ENCODE measurements around the gene EIF3L. TPM values are rescaled to one million over a fixed set of nuclear protein-coding genes. Genes with fewer than 3 reads are reported as not detected.
A peak's percentile ranks its signal among the peaks of the same experiment; 100 is the strongest.

EIF3L gene
- total RNA-seq, 1 experiment from 2014 or later: 739 TPM

DNA sequence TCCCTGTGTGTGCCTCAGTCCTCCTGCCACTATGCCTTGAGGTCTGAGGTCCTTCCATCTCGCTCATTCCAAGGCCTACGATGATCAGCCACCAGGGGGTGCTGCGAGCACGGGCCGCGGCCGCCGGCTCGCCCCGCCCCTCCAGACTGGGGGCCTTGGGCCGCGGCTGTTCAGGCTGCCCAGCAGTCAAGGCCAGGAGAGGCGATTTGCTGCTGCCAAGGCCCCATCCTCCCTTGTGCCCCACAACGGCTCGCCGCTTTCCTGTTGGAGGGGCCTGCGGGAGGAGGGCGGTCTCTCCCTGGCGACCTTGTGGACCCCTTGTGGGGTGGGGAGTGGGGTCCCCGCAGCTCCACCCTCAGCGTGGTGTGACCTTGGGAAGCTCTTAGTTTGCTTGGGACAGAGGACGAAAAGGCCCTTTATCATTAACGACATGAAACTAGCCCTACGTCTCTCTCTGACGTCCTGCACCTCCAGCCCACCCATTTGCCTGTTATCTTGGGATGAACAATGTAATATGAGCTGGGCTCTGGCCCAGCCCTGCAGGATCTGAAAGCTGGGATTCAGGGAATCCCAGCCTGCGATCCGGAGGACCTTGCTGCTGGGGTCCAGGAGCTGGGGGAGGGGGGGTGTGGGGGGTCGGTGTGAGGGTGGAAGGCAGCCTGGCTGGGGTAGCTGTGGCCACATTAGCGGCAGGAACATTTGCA, 31.4 kb upstream of the EIF3L start:
- Histone ChIP-seq H2BK15ac (ENCODE audit: low read depth, low read length) (no peak overlapping the region), H3K9ac (ENCODE audit: extremely low read depth, insufficient read length, low read length) (no peak overlapping the region), H3K4ac (ENCODE audit: low read depth, low read length) (no peak overlapping the region), H3K4me2 (ENCODE audit: insufficient read depth, insufficient read length, low read length) (peak overlapping the region; percentile 41), H2AFZ (ENCODE audit: low read length) (no peak overlapping the region), H3K27ac (ENCODE audit: insufficient read length, low read depth, low read length) (no peak overlapping the region), H3K79me2 (ENCODE audit: insufficient read depth, low read length) (no peaks in the 10 kb centered on the region), H2BK5ac (ENCODE audit: insufficient read length, low read length) (no peak overlapping the region), H4K91ac (ENCODE audit: insufficient read length, low read depth, low read length) (no peak overlapping the region), H3K79me1 (ENCODE audit: insufficient read depth, low read depth, low read length, poor library complexity, severe bottlenecking) (no peaks in the 10 kb centered on the region), H3K27me3 (ENCODE audit: insufficient read depth, low read length) (no peaks in the 10 kb centered on the region; the same call in 1 of the 2 replicates), H3K4me1 (ENCODE audit: insufficient read depth, low read length) (peaks cover 3% of the 10 kb centered on the region; the same call in 1 of the 2 replicates), H2BK12ac (ENCODE audit: insufficient read length, low read depth, low read length) (no peak overlapping the region), H3K23ac (ENCODE audit: insufficient read length, low read depth, low read length) (no peak overlapping the region), H4K8ac (replicated peaks; ENCODE audit: insufficient read length, low read depth, low read length) (no peak overlapping the region), H2BK120ac (ENCODE audit: low read depth, low read length, poor library complexity, severe bottlenecking) (no peak overlapping the region), H2BK20ac (ENCODE audit: low read depth, low read length, poor library complexity, severe bottlenecking) (no peak overlapping the region), H3K9me3 (ENCODE audit: control insufficient read depth, low read depth, low read length) (no peaks in the 10 kb centered on the region), H4K5ac (ENCODE audit: insufficient read length, low read depth, low read length) (no peak overlapping the region), H3K14ac (ENCODE audit: insufficient read depth, low read length) (peak overlapping the region; percentile 55; the same call in 1 of the 2 replicates), H3K23me2 (ENCODE audit: insufficient read length, low read depth, low read length, poor library complexity, severe bottlenecking) (peaks cover 11% of the 10 kb centered on the region), H3T11ph (ENCODE audit: low read length) (no peak overlapping the region), H3K56ac (ENCODE audit: insufficient read length, low read depth, low read length) (no peak overlapping the region), H2AK5ac (ENCODE audit: insufficient read length, low read length) (no peak overlapping the region), H4K20me1 (ENCODE audit: control insufficient read depth, insufficient read depth, insufficient read length) (no peaks in the 10 kb centered on the region), H3K18ac (ENCODE audit: insufficient read length, low read depth, low read length) (peak overlapping the region; percentile 36)
- TF ChIP-seq, protein P1, sequence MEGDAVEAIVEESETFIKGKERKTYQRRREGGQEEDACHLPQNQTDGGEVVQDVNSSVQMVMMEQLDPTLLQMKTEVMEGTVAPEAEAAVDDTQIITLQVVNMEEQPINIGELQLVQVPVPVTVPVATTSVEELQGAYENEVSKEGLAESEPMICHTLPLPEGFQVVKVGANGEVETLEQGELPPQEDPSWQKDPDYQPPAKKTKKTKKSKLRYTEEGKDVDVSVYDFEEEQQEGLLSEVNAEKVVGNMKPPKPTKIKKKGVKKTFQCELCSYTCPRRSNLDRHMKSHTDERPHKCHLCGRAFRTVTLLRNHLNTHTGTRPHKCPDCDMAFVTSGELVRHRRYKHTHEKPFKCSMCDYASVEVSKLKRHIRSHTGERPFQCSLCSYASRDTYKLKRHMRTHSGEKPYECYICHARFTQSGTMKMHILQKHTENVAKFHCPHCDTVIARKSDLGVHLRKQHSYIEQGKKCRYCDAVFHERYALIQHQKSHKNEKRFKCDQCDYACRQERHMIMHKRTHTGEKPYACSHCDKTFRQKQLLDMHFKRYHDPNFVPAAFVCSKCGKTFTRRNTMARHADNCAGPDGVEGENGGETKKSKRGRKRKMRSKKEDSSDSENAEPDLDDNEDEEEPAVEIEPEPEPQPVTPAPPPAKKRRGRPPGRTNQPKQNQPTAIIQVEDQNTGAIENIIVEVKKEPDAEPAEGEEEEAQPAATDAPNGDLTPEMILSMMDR (conservative IDR thresholded peaks at IDR 0.05): peak; percentile 98
- WGBS (ENCODE audit: extremely low coverage, insufficient read length, low lambda C conversion rate): no CpG with 5 or more reads among the region's 29 CpGs
- Mint-ChIP-seq H3K27me3 (ENCODE audit: low read depth) (peaks cover 39% of the 10 kb centered on the region), H3K4me3 (peak overlapping the region; percentile 61 to 78), H3K27ac (peak overlapping the region; percentile 93 to 97 (median 93); a peak in 6 of 7 replicates), H3K9me3 (no peaks in the 10 kb centered on the region; a peak in 1 of 5 replicates), H3K4me1 (peaks cover 19 to 22% of the 10 kb centered on the region in 2 experiments), H3K36me3 (ENCODE audit: insufficient read depth in 1 of 3, low read depth in 3 of 3) (peaks cover 7 to 21% (median 15%) of the 10 kb centered on the region in 3 experiments; a peak in 6 of 7 replicates)
- DNase-seq: peak; percentile 94

Measured in H9 (cell line).